A549 (cell line): ENCODE data around the gene OSBPL2.

Experiments used
- BHLHE40 ChIP-seq: IDR thresholded peaks from 2 replicates; pipeline ENCODE4 v1.6.1; 2012; ENCODE audit warnings: low read depth, low read length, inconsistent platforms
- CHD2 ChIP-seq: fragments of 150-350 bp; IDR thresholded peaks from 2 replicates; pipeline ENCODE4 v1.6.1; 2014; ENCODE audit warnings: low read length; ENCODE audit not compliant: partially characterized antibody
- EP300 ChIP-seq, 2 experiments: fragments of >200 bp; sonication (Bioruptor Twin); formaldehyde crosslinking; IDR thresholded peaks; 2 replicates in 1 of 2; 3 replicates in 1 of 2; pipeline ENCODE4 v1.6.1; 2016 to 2017
- POLR2A ChIP-seq: IDR thresholded peaks from 2 replicates; pipeline ENCODE4 v1.6.1; 2012; ENCODE audit warnings: mild to moderate bottlenecking, low read length
- POLR2AphosphoS2 ChIP-seq: conservative IDR thresholded peaks from 2 replicates; pipeline ENCODE4 v1.6.1; 2012; ENCODE audit warnings: low read length, improper control_type of control experiment, inconsistent platforms
- RAD21 ChIP-seq, 2 experiments: fragments of >200 bp in 1 of 2; sonication (Bioruptor Twin) in 1 of 2; formaldehyde crosslinking in 1 of 2; IDR thresholded peaks in 1 of 2; conservative IDR thresholded peaks in 1 of 2; 2 replicates in 1 of 2; 3 replicates in 1 of 2; pipeline ENCODE4 v1.6.1; 2012 to 2018; ENCODE audit warnings: inconsistent platforms in 1 of 2
- TFCP2L1 ChIP-seq: fragments of 250-450 bp; sonication (Bioruptor Pico); IDR thresholded peaks from 2 replicates; pipeline ENCODE4 v1.5.0; 2021; ENCODE audit warnings: mild to moderate bottlenecking
- TP53 ChIP-seq: fragments of 250-450 bp; sonication (Bioruptor Pico); IDR thresholded peaks from 2 replicates; pipeline ENCODE4 v1.5.0; 2021; ENCODE audit warnings: mild to moderate bottlenecking, moderate library complexity
- TF ChIP-seq, protein P1 (sequence below): fragments of >200 bp; sonication (Bioruptor Twin); formaldehyde crosslinking; IDR thresholded peaks from 3 replicates; pipeline ENCODE4 v1.5.1; 2016
- TF ChIP-seq, protein P2 (sequence below): fragments of 250-450 bp; sonication (Bioruptor Pico); IDR thresholded peaks from 2 replicates; pipeline ENCODE4 v1.5.0; 2021; ENCODE audit warnings: mild to moderate bottlenecking, moderate library complexity, borderline replicate concordance
- TF ChIP-seq, protein P3 (sequence below): fragments of 450-650 bp; IDR thresholded peaks from 2 replicates; pipeline ENCODE4 v1.6.1; 2014; ENCODE audit warnings: antibody characterized with exemption

DNA sequence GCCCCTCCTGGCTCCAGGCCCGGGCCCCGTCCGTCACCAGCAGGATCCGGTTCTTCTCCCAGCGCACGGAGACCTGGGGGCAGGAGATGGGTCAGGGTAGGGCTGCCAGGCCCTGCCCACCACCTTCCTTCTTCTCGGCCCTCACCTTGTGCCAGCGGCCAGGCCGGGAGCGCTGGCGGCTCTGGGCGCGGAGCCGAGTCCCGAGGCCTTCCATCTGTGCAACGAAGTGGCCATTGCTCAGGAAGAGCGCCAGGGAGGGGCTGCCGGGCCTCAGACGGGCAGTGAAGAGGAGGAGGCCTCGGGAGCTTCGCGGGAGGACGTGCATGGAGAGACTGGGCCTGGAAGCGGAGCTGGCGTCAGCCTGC is 72.4 kb downstream of the OSBPL2 start:
- TF ChIP-seq BHLHE40 (no peak), POLR2A (no peak), RAD21 (conservative IDR thresholded peaks at IDR 0.05 in 1 of 2, IDR thresholded peaks at IDR 0.05 in 1 of 2) (no peak), EP300 (IDR thresholded peaks at IDR 0.05) (no peak), TFCP2L1 (no peak), TP53 (CRISPR knock-in tag) (no peak), POLR2AphosphoS2 (no peak), CHD2 (no peak)
- TF ChIP-seq, protein P1, sequence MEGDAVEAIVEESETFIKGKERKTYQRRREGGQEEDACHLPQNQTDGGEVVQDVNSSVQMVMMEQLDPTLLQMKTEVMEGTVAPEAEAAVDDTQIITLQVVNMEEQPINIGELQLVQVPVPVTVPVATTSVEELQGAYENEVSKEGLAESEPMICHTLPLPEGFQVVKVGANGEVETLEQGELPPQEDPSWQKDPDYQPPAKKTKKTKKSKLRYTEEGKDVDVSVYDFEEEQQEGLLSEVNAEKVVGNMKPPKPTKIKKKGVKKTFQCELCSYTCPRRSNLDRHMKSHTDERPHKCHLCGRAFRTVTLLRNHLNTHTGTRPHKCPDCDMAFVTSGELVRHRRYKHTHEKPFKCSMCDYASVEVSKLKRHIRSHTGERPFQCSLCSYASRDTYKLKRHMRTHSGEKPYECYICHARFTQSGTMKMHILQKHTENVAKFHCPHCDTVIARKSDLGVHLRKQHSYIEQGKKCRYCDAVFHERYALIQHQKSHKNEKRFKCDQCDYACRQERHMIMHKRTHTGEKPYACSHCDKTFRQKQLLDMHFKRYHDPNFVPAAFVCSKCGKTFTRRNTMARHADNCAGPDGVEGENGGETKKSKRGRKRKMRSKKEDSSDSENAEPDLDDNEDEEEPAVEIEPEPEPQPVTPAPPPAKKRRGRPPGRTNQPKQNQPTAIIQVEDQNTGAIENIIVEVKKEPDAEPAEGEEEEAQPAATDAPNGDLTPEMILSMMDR, result no peak
- TF ChIP-seq, protein P2, sequence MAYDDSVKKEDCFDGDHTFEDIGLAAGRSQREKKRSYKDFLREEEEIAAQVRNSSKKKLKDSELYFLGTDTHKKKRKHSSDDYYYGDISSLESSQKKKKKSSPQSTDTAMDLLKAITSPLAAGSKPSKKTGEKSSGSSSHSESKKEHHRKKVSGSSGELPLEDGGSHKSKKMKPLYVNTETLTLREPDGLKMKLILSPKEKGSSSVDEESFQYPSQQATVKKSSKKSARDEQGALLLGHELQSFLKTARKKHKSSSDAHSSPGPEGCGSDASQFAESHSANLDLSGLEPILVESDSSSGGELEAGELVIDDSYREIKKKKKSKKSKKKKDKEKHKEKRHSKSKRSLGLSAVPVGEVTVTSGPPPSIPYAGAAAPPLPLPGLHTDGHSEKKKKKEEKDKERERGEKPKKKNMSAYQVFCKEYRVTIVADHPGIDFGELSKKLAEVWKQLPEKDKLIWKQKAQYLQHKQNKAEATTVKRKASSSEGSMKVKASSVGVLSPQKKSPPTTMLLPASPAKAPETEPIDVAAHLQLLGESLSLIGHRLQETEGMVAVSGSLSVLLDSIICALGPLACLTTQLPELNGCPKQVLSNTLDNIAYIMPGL (CRISPR knock-in tag), result no peak
- TF ChIP-seq, protein P3, sequence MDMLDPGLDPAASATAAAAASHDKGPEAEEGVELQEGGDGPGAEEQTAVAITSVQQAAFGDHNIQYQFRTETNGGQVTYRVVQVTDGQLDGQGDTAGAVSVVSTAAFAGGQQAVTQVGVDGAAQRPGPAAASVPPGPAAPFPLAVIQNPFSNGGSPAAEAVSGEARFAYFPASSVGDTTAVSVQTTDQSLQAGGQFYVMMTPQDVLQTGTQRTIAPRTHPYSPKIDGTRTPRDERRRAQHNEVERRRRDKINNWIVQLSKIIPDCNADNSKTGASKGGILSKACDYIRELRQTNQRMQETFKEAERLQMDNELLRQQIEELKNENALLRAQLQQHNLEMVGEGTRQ, result no peak
